Left cardiac atrium (tissue), 4 donors: ENCODE data around the gene ARPC5L. TPM values are rescaled to one million over a fixed set of nuclear protein-coding genes. Genes with fewer than 3 reads are reported as not detected.
"Not testable (repeated sequence)": the region's sequence is repeated elsewhere in the genome, so short reads cannot be mapped to it uniquely, and the experiment has no call there.

Source experiments
- ATAC-seq, 2 donors: fragments of 200-7000 bp; cut with Tn5 transposase; one replicate each; pipeline ENCODE4 v1.9.1; 2020; ENCODE audit warnings: mild to moderate bottlenecking in 2 of 2, moderate library complexity in 2 of 2
- DNase-seq: peaks from one replicate; pipeline ENCODE4 v3.0.0-alpha.2; 2020
- intact Hi-C, 2 donors: fragments of 100-400 bp; cut with DNase I; formaldehyde crosslinking; loops; one replicate each; pipeline versions ENCODE4 v1.14.1 to v1.15.1; 2022 to 2023
- total RNA-seq, 2 donors: library from RNA; stranded (reverse); fragmentation: NEBNext Ultra II Directional; extraction: Animal tissue kit (Norgen Biotek cat#: 25700); gene quantifications; one replicate each; pipeline ENCODE4 v1.2.1, GENCODE V29; 2021
- donor health status: DM: no; HTN: yes; CAD: no.
- donor health status: DM: no; HTN: yes; CAD: no; lungs with severe emphysema.
- donor health status: DM: yes; HTN: yes; CAD: no.
- donor health status: Dilated cardiomyopathy.

Gene ARPC5L
- total RNA-seq, 2 donors from 2014 or later: 31.3 to 41.6 TPM

- DNase-seq, ATAC-seq, intact Hi-C loops: not testable (repeated sequence)
Measured at GRCh38 chr9:124838567-124839275, 23.2 kb upstream of the ARPC5L start.

DNA sequence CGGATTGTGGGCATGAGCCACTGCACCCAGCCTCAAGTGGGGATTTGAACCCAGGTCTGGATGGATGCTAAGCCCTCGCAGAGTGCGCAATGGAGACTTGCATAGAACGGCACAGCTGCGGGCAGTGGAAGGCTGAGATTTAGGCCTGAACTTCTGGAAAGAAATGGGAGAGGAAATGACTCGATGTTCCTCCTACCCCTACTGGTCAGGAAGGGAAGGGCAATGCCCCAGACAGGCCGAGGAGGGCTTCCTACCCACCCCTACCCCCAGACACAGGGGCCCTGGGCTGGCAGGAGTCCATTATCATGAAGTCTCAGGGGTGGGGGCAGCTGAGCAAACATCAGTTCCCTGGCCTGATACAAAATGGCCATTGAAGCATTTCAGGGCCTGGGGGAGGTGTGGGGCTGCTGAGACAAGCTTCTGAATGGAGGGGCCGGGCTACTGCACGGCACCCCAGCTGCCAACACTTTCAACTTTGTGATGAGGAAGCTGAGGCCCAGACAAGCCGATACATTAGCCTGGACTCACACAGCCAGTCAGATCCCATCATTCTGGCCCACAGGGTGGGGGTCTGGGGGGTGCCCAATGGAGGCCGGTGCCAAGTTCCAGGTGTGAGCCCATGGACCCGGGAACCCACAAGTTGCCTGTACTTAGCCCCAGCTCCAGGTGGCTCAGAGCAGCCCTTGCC, 22.2 kb upstream of the ARPC5L start:
- DNase-seq: no peak
- intact Hi-C loops: no loop called here
- ATAC-seq: peak in 1 of 2 donors; percentile 18

DNA sequence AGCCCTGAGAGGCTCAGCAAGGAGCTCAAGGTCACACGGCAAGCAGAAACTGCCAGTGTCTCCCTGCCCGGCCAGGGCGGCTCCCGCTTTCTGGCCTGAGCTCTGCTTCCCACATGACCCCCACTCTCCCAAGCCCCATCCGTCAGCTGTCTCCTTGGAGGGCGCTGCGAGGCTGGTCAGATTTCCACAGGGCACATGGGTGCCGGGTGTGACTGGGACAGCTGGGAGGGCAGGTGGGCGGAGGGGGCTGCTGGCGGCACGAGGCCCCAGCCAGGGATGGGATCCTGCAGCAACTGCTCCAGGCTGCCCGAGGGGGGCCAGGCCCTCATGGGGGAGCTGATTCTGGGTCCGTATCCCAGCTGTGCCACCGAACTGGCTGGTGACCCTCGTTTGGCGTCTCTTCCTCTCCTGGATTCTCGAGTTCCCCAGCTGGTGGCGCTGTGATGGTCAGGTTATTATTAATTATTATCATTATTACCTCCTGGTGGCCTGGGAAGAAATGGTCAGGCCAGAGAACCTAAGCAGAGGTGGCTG, 21.6 kb upstream of the ARPC5L start:
- intact Hi-C loops: no loop called here
- ATAC-seq: no peak

DNA sequence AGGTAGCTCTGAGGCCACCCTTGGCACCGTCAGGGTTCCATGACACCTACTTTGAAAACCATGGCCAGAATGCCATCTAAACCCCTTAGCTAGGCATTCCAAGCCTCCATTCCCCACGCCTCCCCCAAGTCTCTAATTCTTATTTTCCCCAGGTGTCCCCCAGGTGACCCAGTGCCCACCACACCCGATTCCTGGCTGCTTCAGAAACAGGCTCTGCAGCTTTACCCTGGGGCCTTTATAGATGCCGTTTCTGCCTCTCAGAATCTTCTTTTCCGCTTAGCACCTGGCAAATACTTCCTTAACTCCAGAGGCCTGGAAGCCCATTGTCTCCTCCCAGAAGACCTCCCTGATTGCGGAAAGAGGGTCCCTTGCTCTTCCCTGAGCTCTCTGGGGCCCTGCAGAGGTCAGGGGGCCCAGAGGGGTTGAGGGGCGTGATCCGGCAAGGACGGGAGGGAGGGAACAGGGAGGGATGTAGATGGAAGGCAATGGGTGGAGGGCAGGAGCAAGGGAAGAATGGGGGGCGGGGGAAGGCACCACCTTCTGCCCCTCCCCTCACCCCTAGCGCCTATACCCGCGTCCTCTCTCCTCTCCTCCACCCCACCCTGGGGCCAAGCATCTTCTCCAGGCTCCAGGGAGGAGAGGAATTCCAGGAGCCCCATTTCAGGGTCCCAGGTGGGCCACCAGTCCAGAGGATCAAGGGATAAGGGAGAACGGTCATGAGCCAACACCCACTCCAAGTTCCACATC, 20.7 kb upstream of the ARPC5L start:
- DNase-seq (peak; percentile 5), ATAC-seq (no peak)
- intact Hi-C loops: no loop called here

More for the DNA sequence above, 21.6 kb upstream of the ARPC5L start:
- no peak for DNase-seq

DNA sequence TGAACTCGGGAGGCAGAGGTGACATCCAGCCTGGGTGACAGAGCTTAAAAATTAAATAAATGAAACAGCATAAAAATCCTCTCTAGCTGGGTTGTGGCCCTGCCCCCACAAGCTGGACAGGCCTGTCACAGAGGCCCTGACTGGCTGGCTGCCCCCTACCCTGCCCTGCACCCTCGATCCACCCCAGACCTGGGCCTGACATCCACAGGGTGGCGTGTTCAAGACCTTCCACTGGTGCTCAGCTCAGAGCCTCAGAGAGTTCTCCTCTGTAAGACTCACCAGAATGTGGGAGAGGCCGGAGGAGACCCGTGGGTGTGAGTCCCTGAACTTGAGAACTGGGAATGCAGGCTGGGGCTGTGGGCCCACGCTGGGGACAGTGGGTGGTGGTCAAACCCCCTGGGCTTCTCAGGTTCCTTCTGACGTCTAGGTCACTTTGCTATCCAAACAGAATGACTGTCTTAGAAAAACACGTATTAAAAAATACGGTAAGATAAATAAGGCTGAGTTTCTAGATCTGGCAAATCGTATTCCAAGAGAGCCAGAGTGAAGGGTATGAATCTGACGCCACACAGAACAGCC, 18.4 kb upstream of the ARPC5L start:
- intact Hi-C loops: no loop called here
- ATAC-seq (no peak), DNase-seq (no peak)

- intact Hi-C loops: no loop called here
- ATAC-seq (no peak), DNase-seq (no peak)
Measured at GRCh38 chr9:124844291-124844690, 17.6 kb upstream of the ARPC5L start.

DNA sequence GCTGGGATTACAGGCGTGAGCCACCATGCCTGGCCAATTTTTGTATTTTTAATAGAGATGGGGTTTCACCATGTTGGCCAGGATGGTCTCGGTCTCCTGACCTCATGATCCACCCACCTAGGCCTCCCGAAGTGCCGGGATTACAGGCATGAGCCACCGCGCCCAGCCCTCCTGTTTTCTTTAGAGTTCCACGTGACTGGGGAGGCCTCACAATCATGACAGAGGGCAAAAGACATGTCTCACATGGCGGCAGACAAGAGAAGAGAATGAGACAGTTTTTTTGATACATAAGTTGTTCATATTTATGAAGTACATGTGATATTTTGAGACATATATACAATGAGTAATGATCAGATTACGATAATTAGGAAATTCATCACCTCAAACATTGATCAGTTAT, 15.5 kb upstream of the ARPC5L start:
- intact Hi-C loops, ATAC-seq: not testable (repeated sequence)
- DNase-seq: peak; percentile 6

DNA sequence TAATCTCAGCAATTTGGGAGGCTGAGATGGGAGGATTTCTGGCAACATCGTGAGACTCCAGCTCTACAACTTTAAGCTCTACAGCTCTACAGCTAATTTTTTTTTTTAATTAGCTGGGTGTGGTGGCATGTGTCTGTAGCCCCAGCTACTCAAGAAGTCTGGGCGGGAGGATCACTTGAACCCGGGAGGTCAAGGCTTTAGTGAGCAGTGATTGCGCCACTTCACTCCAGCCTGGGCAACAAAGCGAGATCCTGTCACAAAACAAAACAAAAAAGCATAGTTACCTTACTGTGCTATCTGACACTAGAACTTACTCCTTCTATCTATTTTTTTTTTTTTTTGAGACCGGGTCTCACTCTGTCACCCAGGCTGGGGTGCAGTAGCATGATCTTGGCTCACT, 15.0 kb upstream of the ARPC5L start:
- intact Hi-C loops: no loop called here
- no peak for DNase-seq
- ATAC-seq: no peak

- DNase-seq (no peak), ATAC-seq (no peak)
- intact Hi-C loops: no loop called here
Measured at GRCh38 chr9:124849801-124850200, 12.1 kb upstream of the ARPC5L start.

DNA sequence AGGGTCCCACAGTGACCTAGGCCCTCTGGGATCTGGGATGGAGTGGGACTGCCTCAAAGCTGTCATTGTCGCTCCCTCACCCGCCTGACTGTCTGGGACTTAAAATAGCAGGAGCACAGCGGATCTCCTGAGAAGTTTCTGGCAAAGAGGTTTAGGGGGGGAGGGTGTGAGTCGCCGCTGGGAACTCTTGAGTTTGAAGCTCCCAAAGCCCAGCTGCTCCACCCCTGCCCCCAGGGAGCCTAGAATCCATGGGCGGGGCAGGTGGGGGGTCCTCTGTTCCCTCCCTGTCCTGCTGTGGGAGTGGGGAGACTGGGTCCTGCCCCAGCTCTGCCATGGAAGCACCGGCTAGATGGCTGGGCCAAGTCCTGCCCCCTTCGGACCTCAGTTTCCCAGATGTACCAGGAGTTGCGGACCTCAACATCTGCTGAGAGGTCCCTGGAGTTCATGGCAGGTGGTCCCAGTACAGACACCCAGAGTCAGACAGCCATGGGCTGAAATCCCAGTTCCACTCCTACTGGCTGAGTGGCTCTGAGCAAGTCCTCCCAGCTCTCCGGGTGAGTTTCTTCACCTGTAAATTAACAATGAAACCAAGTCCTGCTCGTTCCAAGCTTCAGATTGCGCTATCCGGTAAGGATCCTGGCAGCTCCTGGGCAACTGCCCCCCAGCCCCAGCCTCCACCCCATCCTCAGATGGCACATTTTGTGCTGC, 9.7 kb upstream of the ARPC5L start:
- intact Hi-C loops: loop anchor here in 1 of 2 donors (2.0 kb wide), 1 partner anchor 79 kb away; no protein-coding TSS in a partner anchor
- ATAC-seq: peak; percentile 35 to 41

GRCh38 chr9:124852829-124853531, 8.9 kb upstream of the ARPC5L start, which contains the start of gene WDR38:
Gene WDR38, plus strand, starts transcription at chr9:124853460. Its CDS starts 72 bp downstream, at chr9:124853532.
- DNase-seq (peak; percentile 84), ATAC-seq (peak; percentile 89 to 92)
- intact Hi-C loops: loop anchor here (1.0 to 2.0 kb wide), 2 partner anchors 79 to 80 kb away; no protein-coding TSS in a partner anchor

More for the DNA sequence above, 9.7 kb upstream of the ARPC5L start:
- DNase-seq: no peak

GRCh38 chr9:124853605-124854143, 8.3 kb upstream of the ARPC5L start:
- no peak for ATAC-seq
- DNase-seq: no peak
- intact Hi-C loops: loop anchor here (1.0 to 2.0 kb wide), 2 partner anchors 79 to 81 kb away; no protein-coding TSS in a partner anchor

- no peak for DNase-seq
- intact Hi-C loops: no loop called here
- no peak for ATAC-seq
Measured at GRCh38 chr9:124854161-124854560, 7.8 kb upstream of the ARPC5L start.

- no peak for DNase-seq
- ATAC-seq: no peak
- intact Hi-C loops: no loop called here
Measured at GRCh38 chr9:124854822-124855221, 7.1 kb upstream of the ARPC5L start.

- DNase-seq (no peak), ATAC-seq (no peak)
- intact Hi-C loops: no loop called here
Measured at GRCh38 chr9:124855566-124855943, 6.4 kb upstream of the ARPC5L start.

- no peak for DNase-seq
- no peak for ATAC-seq
- intact Hi-C loops: no loop called here
Measured at GRCh38 chr9:124855944-124856765, 5.8 kb upstream of the ARPC5L start.
